NCI-H2029 treated with DMSO at 0.1 percent for 48 hours (cell line): ENCODE data around the gene YOD1.
"Not testable (repeated sequence)": the region's sequence is repeated elsewhere in the genome, so short reads cannot be mapped to it uniquely, and the experiment has no call there.

Experiments used
- DNase-seq: peaks from one replicate; lab custom pipeline; 2025; lab: John Stamatoyannopoulos, UW

Gene YOD1

GRCh38 chr1:207049054-207049453 lies 2.0 kb downstream of the YOD1 start:
- DNase-seq: no peak

- no peak for DNase-seq
These were observed 3.0 kb downstream of the YOD1 start for GRCh38 chr1:207048041-207048440.

- DNase-seq: no peak
These were observed 3.5 kb downstream of the YOD1 start for GRCh38 chr1:207047505-207047904.

GRCh38 chr1:207045453-207045852 lies 5.6 kb downstream of the YOD1 start:
- DNase-seq: no peak

- DNase-seq: not testable (repeated sequence)
These were observed 9.6 kb downstream of the YOD1 start for GRCh38 chr1:207041397-207041796.

- no peak for DNase-seq
These were observed 10.9 kb downstream of the YOD1 start for GRCh38 chr1:207040181-207040533.

- DNase-seq: no peak
These were observed 11.4 kb downstream of the YOD1 start for GRCh38 chr1:207039380-207040180.

GRCh38 chr1:207036865-207037264 lies 14.1 kb downstream of the YOD1 start:
- no peak for DNase-seq

- DNase-seq: no peak
These were observed 15.0 kb downstream of the YOD1 start for GRCh38 chr1:207035877-207036551.

- DNase-seq: no peak
These were observed 16.0 kb downstream of the YOD1 start for GRCh38 chr1:207034998-207035397.

GRCh38 chr1:207034208-207034607 lies 16.8 kb downstream of the YOD1 start:
- no peak for DNase-seq

GRCh38 chr1:207033302-207033701 lies 17.7 kb downstream of the YOD1 start:
- no peak for DNase-seq

GRCh38 chr1:207032528-207033017 lies 18.4 kb downstream of the YOD1 start, which contains the start of gene C1orf116:
Gene C1orf116 (minus strand): TSS chr1:207032756. CDS start chr1:207027598, 5,158 bp downstream.
- DNase-seq: peak; percentile 88

GRCh38 chr1:207031632-207032264 lies 19.3 kb downstream of the YOD1 start:
- DNase-seq: peak; percentile 10

- no peak for DNase-seq
These were observed 20.0 kb downstream of the YOD1 start for GRCh38 chr1:207031016-207031415.

GRCh38 chr1:207030522-207031009 lies 20.4 kb downstream of the YOD1 start:
- no peak for DNase-seq

- no peak for DNase-seq
These were observed 21.1 kb downstream of the YOD1 start for GRCh38 chr1:207029701-207030521.

- DNase-seq: no peak
These were observed 21.9 kb downstream of the YOD1 start for GRCh38 chr1:207028884-207029650.

- DNase-seq: no peak
These were observed 23.1 kb downstream of the YOD1 start for GRCh38 chr1:207027921-207028320.

GRCh38 chr1:207027206-207027777 lies 23.7 kb downstream of the YOD1 start:
- DNase-seq: no peak

- no peak for DNase-seq
These were observed 24.9 kb downstream of the YOD1 start for GRCh38 chr1:207026104-207026534.
